Globus pallidus (tissue), 1 donor: Measurements from ENCODE around the gene TEX54.
"Not testable (repeated sequence)": the region's sequence is repeated elsewhere in the genome, so short reads cannot be mapped to it uniquely, and the experiment has no call there.

Experiments
- DNase-seq: peaks from one replicate; pipeline ENCODE4 v3.0.0-alpha.2; 2015; ENCODE audit warnings: low spot score

Gene TEX54

DNA sequence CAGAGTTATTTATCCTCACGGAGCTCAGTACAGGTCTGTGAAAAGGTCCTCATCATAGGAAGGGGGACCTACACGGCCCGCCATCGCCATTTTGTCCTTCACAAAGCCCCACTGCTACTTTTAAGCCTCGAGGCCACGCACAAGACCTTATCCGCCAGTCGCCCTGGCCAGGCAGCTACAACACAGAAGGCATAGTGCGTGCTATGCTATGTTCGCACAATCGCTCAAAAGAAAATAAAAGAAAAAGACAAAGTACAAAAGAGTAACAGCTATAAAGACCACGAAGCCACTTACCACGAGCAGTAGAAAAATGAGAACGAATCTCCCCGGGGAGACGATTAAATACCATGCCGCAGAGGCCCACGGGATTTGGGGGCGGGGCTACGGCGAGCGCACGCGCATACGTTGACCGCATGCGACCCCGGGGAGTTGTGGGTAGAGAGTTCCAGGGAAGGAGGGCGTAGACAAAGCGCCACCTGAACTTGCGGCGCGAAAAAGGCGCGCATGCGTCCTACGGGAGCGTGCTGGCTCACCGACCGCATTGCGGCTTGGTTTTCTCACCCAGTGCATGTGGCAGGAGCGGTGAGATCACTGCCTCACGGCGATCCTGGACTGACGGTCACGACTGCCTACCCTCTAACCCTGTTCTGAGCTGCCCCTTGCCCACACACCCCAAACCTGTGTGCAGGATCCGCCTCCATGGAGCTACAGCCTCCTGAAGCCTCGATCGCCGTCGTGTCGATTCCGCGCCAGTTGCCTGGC is 23.1 kb upstream of the TEX54 start:
- peak; percentile 92 for DNase-seq

DNA sequence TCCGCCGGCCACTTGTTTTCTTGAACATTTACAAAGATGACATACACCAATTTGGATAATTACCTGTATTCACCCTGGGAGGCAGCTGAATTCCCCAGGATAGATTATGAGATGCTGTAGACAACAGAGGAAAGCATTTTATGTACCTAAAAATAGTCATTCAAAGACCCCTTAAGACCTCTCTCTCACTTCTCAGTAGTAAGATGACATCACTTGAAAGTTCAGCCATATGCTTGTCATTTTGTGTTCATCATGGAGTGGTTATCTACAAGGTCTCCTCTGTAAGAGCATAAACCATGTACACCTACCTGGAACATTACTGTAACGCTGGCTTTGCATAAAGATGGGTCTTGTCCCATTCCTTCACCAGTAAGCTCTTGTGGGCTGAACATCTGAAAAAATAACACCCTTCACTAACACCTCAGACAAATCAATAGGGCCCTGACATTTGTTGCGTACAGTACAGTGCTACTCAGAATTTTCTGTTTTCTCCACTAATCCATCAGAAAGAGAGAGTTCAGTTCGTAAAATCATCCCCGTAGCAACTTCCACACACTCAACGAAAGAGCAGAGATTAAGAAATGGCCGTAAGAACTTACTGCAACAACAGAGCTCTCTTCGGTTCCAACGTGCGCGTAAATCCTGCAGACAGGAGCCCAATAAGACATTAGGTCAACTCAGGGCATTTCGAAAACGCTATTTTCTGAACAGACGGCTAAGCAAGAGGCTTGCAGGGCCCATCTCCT is 22.4 kb upstream of the TEX54 start:
- DNase-seq: no peak

DNA sequence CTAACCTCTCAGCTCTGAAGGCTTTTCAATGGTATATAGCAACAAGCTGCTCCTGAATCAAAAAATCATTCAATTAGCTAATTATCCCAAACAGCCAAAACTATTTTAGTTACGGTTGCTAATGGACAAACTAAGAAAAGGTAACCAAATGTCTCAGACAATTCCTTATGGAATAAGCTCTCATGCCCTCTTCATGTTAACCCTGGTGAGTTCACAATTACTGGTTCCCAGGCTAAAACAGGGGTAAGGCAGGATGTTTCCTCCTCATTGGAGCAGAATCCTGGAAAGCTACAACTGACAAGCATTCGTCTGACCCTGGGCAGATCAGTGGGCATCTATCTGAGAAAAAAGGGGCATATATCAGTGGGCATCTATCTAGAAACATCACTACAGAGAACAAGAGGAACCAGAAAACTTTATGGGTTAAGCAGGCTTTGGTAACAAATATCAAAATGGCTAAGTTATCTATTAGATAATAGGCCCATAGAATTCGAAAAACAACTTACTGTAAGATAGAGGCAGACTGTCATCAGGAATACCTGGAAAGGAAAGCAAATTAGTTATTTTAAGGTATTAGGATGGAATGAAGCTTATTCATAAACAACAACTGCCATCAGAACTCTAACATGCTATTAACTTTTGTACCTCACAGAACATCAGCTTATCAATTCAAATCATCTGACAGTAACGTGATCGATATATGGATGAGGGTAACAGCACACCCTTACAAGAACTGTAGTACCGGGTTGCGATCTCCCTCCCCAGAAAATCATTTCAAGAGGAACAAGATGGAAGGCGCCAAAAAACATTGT is 21.6 kb upstream of the TEX54 start:
- no peak for DNase-seq

GRCh38 chr11:62853279-62853965 is 20.8 kb upstream of the TEX54 start:
- DNase-seq: no peak

GRCh38 chr11:62852523-62853188 is 20.0 kb upstream of the TEX54 start:
- no peak for DNase-seq

DNA sequence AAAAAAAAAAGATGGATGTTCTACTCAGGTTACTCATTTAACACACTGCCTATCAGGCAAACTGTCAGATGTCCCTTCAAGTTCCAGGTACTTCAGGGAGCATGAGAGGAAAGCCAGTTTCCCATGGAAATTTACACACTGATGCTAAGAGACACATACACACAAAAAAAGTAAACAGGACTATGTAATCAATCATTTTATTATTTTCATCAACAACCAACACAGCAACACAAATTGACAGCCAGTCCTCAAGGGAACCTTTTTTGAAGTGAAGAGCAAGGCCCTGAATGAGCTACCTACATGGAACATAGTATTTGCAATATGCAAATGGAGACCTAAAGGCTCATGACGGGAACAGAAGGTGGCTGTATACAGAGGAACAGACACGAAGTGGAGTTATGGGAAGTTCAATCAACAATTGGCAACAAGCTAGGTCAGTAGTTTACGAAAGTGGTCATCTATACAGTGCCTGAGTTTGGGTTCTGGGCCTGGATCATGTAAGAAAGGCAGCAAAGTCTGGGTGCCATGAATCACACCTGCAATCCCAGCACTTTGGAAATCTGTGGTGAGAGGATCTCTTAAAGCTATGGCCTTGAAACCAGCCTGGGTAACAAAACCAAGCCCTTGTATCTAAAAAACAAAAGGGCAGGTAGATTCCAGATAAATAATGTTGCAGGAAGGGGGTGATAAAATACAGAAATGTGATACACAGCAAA is 19.3 kb upstream of the TEX54 start:
- DNase-seq: no peak

DNA sequence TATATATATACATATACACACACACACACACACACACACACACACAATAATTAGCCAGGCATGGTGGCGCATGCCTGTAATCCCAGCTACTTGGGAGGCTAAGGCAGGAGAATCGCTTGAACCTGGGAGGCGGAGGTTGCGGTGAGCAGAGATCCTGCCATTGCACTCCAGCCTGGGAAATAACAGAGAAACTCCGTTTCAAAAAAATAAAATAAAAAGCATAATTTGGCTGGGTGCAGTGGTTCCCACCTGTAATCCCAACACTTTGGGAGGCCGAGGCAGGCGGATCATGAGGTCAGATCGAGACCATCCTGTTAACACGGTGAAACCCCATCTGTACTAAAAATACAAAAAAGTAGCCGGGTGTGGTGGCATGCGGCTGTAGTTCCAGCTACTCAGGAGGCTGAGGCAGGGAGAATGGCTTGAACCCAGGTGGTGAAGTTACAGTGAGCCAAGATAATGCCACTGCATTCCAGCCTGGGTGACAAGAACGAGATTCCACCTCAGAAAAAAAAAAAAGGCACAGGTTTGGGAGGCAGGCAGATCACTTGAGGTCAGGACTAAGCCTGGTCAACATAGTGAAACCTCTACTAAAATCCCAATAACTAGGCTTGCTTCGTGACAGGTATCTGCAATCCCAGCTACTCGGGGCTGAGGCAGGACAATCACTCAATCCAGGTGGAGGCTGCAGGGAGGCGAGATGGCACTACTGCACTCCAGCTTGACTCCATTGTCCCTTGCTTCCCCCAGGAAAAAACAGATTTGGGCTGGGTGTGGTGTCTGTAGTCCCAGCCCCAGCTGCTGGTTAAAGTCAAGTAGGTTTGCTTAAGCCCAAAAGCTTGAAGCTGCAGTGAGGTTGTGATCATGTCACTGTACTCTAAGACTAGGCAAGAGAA is 18.5 kb upstream of the TEX54 start:
- no peak for DNase-seq

GRCh38 chr11:62847767-62848314 is 15.2 kb upstream of the TEX54 start:
- DNase-seq: no peak

DNA sequence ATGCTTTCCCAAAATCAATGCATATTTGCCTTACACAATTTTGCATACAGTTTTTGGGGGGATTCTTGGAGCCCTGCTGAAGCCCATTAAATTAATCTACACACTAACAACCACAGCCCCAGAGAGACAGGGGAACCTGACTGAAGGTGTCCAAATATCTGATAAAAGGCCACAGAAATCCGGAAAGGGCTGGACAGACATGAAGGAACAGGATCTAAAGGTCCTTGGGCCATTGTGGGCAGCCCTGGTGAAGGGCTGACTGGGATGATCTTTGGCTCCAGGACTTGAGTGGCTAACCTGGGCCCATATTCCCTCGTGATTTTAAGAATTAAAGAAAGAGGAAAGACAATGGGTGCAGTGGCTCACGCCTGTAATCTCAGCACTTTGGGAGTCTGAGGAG is 13.5 kb upstream of the TEX54 start:
- DNase-seq: no peak

DNA sequence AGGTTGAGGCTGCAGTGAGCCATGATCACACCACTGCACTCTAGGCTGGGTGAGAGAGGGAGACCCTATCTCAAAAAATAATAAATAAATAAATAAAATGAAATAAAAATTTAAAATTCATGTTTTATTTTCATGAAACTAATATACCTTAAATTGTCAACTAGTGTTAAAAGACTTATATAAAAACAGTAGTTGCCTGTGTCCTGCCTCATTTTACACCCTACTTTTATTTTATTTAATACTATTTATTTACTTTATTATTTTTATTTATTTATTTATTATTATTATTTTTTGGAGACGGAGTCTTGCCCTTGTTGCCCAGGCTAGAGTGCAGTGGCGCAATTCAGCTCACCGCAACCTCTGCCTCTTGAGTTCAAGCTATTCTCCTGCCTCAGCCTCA is 11.5 kb upstream of the TEX54 start:
- DNase-seq: no peak

DNA sequence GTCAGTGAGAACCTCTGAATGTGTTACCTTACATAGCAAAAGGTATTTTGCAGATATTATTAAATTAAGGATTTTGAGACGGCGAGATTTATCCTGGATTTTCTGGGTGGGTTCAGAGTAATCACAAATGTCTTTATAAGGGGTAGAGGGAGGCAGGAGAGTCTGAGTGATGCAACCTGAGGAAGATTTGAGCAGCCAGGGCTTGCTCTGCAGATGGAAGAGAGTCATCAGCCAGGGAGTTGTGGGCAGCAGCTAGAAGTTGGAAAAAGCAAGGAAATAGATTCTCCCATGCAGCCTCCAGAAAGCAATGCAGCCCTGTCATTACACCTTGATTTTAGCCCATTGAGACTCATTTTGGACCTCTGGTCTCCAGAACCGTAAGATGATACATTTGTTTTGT is 10.8 kb upstream of the TEX54 start:
- no peak for DNase-seq

DNA sequence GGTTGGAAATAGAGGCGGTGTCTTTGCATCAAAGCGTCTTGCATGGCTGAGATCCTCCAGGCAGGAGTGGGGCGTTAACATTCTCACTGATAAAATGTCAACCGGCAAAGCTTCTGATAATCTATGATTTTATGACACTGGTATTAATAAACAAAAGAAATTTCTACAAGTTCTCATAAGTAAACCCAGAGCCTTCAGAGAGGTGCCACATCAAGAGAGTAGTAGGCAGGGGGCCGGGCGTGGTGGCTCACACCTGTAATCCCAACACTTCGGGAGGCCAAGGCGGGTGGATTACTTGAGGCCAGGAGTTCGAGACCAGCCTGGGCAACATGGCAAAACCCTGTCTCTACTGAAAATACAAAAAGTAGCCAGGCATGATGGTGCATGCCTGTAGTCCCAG is 10.2 kb upstream of the TEX54 start:
- not testable (repeated sequence) for DNase-seq

DNA sequence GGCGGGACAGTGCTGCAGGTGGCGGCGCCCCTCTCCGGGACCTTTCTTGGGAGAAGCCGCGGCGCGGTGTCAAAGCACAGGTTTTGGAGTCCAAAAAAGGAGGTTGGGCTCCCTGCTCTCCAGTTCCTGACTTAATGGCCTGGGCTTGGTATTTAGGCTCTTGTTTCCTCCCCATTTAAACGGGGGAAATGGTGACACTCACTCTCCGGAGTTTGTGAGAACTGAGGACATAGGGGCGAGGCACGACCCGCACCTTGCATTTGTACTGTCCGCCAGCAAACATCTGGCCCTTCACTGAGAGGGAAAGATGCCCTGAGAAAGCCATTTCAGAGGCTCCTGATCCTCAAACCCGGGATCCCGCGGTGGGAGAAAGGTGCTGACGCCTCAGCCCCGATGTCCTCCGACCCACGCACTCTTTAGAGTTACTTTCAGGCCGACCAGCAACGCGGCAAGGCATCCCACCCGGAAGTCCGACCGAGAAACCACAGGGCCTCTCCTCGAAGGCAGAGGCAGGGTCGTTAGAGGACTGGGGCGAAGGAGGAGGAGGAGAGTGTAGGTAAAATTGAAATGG is 9.6 kb upstream of the TEX54 start:
- no peak for DNase-seq

GRCh38 chr11:62841361-62842170 is 8.9 kb upstream of the TEX54 start:
- DNase-seq: peak; percentile 95

DNA sequence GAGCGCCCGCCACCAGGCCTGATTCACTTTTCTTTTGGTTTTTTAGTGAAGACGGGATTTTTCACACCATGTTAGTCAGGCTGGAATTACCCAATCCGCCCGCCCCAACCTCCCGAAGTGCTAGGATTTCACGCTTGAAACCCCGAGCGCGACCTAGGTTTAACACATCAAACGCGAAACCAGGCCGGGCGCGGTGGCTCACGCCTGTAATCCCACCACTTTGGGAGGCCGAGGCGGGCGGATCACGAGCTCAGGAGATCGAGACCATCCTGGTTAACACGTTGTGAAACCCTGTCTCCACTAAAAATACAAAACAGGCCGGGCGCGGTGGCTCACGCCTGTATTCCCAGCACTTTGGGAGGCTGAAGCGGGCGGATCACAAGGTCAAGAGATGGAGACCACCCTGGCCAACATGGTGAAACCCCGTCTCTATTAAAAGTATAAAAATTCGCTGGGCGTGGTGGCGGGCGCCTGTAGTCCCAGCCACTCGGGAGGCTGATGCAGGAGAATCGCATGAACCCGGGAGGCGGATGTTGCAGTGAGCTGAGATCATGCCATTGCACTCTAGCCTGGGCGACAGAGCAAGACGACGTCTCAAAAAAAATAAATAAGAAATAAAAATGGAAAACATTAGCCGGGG is 8.2 kb upstream of the TEX54 start:
- DNase-seq: not testable (repeated sequence)

- DNase-seq: peak; percentile 94
Observed at GRCh38 chr11:62839050-62839945, 6.7 kb upstream of the TEX54 start, which contains the start of gene WDR74. WDR74 (minus strand) TSS chr11:62839590; CDS start chr11:62839570, 20 bp downstream.

GRCh38 chr11:62835336-62835735 is 2.7 kb upstream of the TEX54 start:
- no peak for DNase-seq
